IMR-90 (cell line): Measurements from ENCODE around the gene GPRASP2. TPM values are rescaled to one million over a fixed set of nuclear protein-coding genes. Genes with fewer than 3 reads are reported as not detected.

Experiments used
- ATAC-seq: fragments of 200-7000 bp; cut with Tn5 transposase; 2 replicates; pipeline ENCODE4 v1.9.1; 2020; ENCODE audit warnings: low read depth, mild to moderate bottlenecking, moderate library complexity
- BruUV-seq: library from RNA; stranded (reverse); fragments of 400-500 nt; replicated peaks from 2 replicates; lab custom pipeline; 2021; lab: Mats Ljungman, UMichigan
- CTCF ChIA-PET: fragments of 300-600 bp; formaldehyde crosslinking; extraction: SDS; loops from one replicate; lab custom pipeline; 2021; ENCODE audit warnings: antibody characterized with exemption; lab: Yijun Ruan, JAX
- POLR2A ChIA-PET: fragments of 300-600 bp; sonication (Branson Sonifier 250); formaldehyde crosslinking; loops from one replicate; lab custom pipeline; 2022; ENCODE audit warnings: antibody characterized with exemption; ENCODE audit not compliant: unreplicated experiment; lab: Charles Lee
- DNase-seq: peaks from one replicate; pipeline ENCODE4 v3.0.0; 2013
- H2AFZ ChIP-seq: replicated peaks from 2 replicates; pipeline ENCODE3; 2013; ENCODE audit warnings: low read length, mild to moderate bottlenecking; ENCODE audit not compliant: poor library complexity
- H2AK5ac ChIP-seq: 2 replicates; pipeline ENCODE4 v1.6.1; 2013; ENCODE audit warnings: low read depth, low read length, inconsistent platforms
- H2AK9ac ChIP-seq: replicated peaks from 2 replicates; pipeline ENCODE3; 2013; ENCODE audit warnings: mild to moderate bottlenecking, low read depth, low read length, moderate library complexity; ENCODE audit not compliant: poor library complexity
- H2BK120ac ChIP-seq: 2 replicates; pipeline ENCODE4 v1.6.1; 2013; ENCODE audit warnings: low read depth, low read length, inconsistent platforms
- H2BK15ac ChIP-seq: 3 replicates; pipeline ENCODE4 v1.6.1; 2013; ENCODE audit warnings: low read depth, low read length, inconsistent platforms
- H2BK20ac ChIP-seq: 2 replicates; pipeline ENCODE4 v1.6.1; 2013; ENCODE audit warnings: low read depth, mild to moderate bottlenecking, inconsistent platforms, low read length, moderate library complexity
- H2BK5ac ChIP-seq: 2 replicates; pipeline ENCODE4 v1.6.1; 2013; ENCODE audit warnings: mild to moderate bottlenecking, low read depth, low read length, inconsistent platforms; ENCODE audit not compliant: poor library complexity, severe bottlenecking
- H3K14ac ChIP-seq: replicated peaks from 2 replicates; pipeline ENCODE4 v1.6.1; 2013; ENCODE audit warnings: low read depth, low read length, inconsistent platforms
- H3K18ac ChIP-seq: 2 replicates; pipeline ENCODE4 v1.6.1; 2013; ENCODE audit warnings: low read depth, low read length, control low read depth
- H3K23ac ChIP-seq: 2 replicates; pipeline ENCODE4 v1.6.1; 2013; ENCODE audit warnings: low read depth, low read length, inconsistent platforms
- H3K27ac ChIP-seq: 2 replicates; pipeline ENCODE4 v1.5.1; 2013; ENCODE audit warnings: mild to moderate bottlenecking, control low read depth, low read length; ENCODE audit not compliant: insufficient read depth
- H3K27me3 ChIP-seq: 2 replicates; pipeline ENCODE4 v1.6.1; 2013; ENCODE audit warnings: low read length; ENCODE audit not compliant: control insufficient read depth, insufficient read depth
- H3K36me3 ChIP-seq: 2 replicates; pipeline ENCODE4 v1.6.1; 2013; ENCODE audit warnings: low read length, mixed read lengths; ENCODE audit not compliant: control insufficient read depth, insufficient read depth
- H3K4ac ChIP-seq: 2 replicates; pipeline ENCODE4 v1.6.1; 2013; ENCODE audit warnings: low read depth, low read length, inconsistent platforms
- H3K4me1 ChIP-seq: 2 replicates; pipeline ENCODE4 v1.6.1; 2013; ENCODE audit warnings: low read length, mixed read lengths; ENCODE audit not compliant: control insufficient read depth, insufficient read depth
- H3K4me2 ChIP-seq: 2 replicates; pipeline ENCODE4 v1.6.1; 2013; ENCODE audit warnings: low read depth, mild to moderate bottlenecking, control low read depth, low read length, moderate library complexity
- H3K4me3 ChIP-seq: 2 replicates; pipeline ENCODE4 v1.5.1; 2013; ENCODE audit warnings: low read depth, mild to moderate bottlenecking, control low read depth, low read length, moderate library complexity; ENCODE audit not compliant: insufficient read depth
- H3K56ac ChIP-seq: 2 replicates; pipeline ENCODE4 v1.6.1; 2013; ENCODE audit warnings: low read length, inconsistent platforms; ENCODE audit not compliant: insufficient read depth; ENCODE audit errors: extremely low read depth
- H3K79me1 ChIP-seq, 2 experiments: 2 replicates each; pipeline ENCODE4 v1.6.1; 2013; ENCODE audit warnings: low read length in 2 of 2, inconsistent platforms in 1 of 2, low read depth in 1 of 2
- H3K9ac ChIP-seq: 2 replicates; pipeline ENCODE4 v1.6.1; 2013; ENCODE audit warnings: low read depth, low read length, control low read depth
- H3K9me1 ChIP-seq: 2 replicates; pipeline ENCODE4 v1.6.1; 2013; ENCODE audit warnings: low read length, inconsistent platforms; ENCODE audit not compliant: insufficient read depth
- H3K9me3 ChIP-seq: 2 replicates; pipeline ENCODE4 v1.6.1; 2013; ENCODE audit warnings: low read length; ENCODE audit not compliant: control insufficient read depth, insufficient read depth
- H4K20me1 ChIP-seq: 2 replicates; pipeline ENCODE4 v1.6.1; 2013; ENCODE audit warnings: low read length, inconsistent platforms; ENCODE audit not compliant: insufficient read depth
- H4K5ac ChIP-seq: 2 replicates; pipeline ENCODE4 v1.6.1; 2013; ENCODE audit warnings: mild to moderate bottlenecking, low read depth, low read length, control low read depth
- H4K8ac ChIP-seq, 2 experiments: 2 replicates each; pipeline ENCODE4 v1.6.1; 2013; ENCODE audit warnings: low read depth in 2 of 2, low read length in 2 of 2, control low read depth in 1 of 2, inconsistent platforms in 1 of 2
- H4K91ac ChIP-seq: 2 replicates; pipeline ENCODE4 v1.6.1; 2013; ENCODE audit warnings: low read depth, low read length, inconsistent platforms; ENCODE audit not compliant: insufficient read depth
- BHLHE40 ChIP-seq: fragments of 150-350 bp; IDR thresholded peaks from 2 replicates; pipeline ENCODE4 v1.6.1; 2016; ENCODE audit warnings: mild to moderate bottlenecking, low read depth, low read length
- CEBPB ChIP-seq: IDR thresholded peaks from 2 replicates; pipeline ENCODE4 v1.6.1; 2012; ENCODE audit warnings: low read depth, low read length, improper control_type of control experiment
- CHD1 ChIP-seq: IDR thresholded peaks from 2 replicates; pipeline ENCODE4 v1.6.1; 2012; ENCODE audit warnings: low read depth, low read length, improper control_type of control experiment
- ELK1 ChIP-seq: fragments of 150-350 bp; IDR thresholded peaks from 2 replicates; pipeline ENCODE4 v1.6.1; 2016; ENCODE audit warnings: low read depth, mild to moderate bottlenecking, low read length, moderate library complexity, borderline replicate concordance
- FOS ChIP-seq: fragments of 150-350 bp; IDR thresholded peaks from 2 replicates; pipeline ENCODE4 v1.6.1; 2016; ENCODE audit warnings: low read depth, low read length
- MAFK ChIP-seq: IDR thresholded peaks from 2 replicates; pipeline ENCODE4 v1.6.1; 2012; ENCODE audit warnings: low read depth, low read length, improper control_type of control experiment
- MAZ ChIP-seq: IDR thresholded peaks from 2 replicates; pipeline ENCODE4 v1.6.1; 2012; ENCODE audit warnings: low read depth, mild to moderate bottlenecking, low read length, improper control_type of control experiment, moderate library complexity, borderline replicate concordance
- MXI1 ChIP-seq: IDR thresholded peaks from 2 replicates; pipeline ENCODE4 v1.6.1; 2012; ENCODE audit warnings: low read depth, mild to moderate bottlenecking, low read length, moderate library complexity, borderline replicate concordance
- NFE2L2 ChIP-seq: fragments of 150-350 bp; IDR thresholded peaks from 2 replicates; pipeline ENCODE4 v1.6.1; 2016; ENCODE audit warnings: low read depth, mild to moderate bottlenecking, low read length
- POLR2A ChIP-seq: IDR thresholded peaks from 2 replicates; pipeline ENCODE4 v1.6.1; 2012; ENCODE audit warnings: mild to moderate bottlenecking, low read depth, low read length
- RAD21 ChIP-seq: IDR thresholded peaks from 2 replicates; pipeline ENCODE4 v1.6.1; 2012; ENCODE audit warnings: low read length, improper control_type of control experiment
- RCOR1 ChIP-seq: IDR thresholded peaks from 2 replicates; pipeline ENCODE4 v1.6.1; 2012; ENCODE audit warnings: mild to moderate bottlenecking, low read length, improper control_type of control experiment; ENCODE audit not compliant: insufficient replicate concordance
- RFX5 ChIP-seq: IDR thresholded peaks from 2 replicates; pipeline ENCODE4 v1.8.0; 2012; ENCODE audit warnings: low read depth, mild to moderate bottlenecking, low read length, moderate library complexity
- SMC3 ChIP-seq: fragments of 150-350 bp; IDR thresholded peaks from 2 replicates; pipeline ENCODE4 v1.6.1; 2016; ENCODE audit warnings: low read depth, mild to moderate bottlenecking, antibody characterized with exemption, low read length, moderate library complexity
- WGBS, 2 experiments: methylation state at CpG; one replicate each; pipeline versions ENCODE4 v1.1.5 to v1.1.7; 2013; ENCODE audit warnings: missing lambda C conversion rate in 2 of 2; ENCODE audit not compliant: insufficient read length in 1 of 2; ENCODE audit errors: extremely low coverage in 2 of 2; 5-methylcytosine and 5-hydroxymethylcytosine counted together
- dilution Hi-C: fragments of 300-500 bp; cut with HindIII; formaldehyde crosslinking; loops from one replicate; pipeline ENCODE4 v1.14.3; 2018; ENCODE audit warnings: low sequenced_read_pairs; ENCODE audit not compliant: unreplicated experiment
- in situ Hi-C: fragments of 300-500 bp; cut with MboI; formaldehyde crosslinking; loops from 3 replicates; pipeline ENCODE4 v1.14.3; 2019; ENCODE audit warnings: low sequenced_read_pairs, inconsistent platforms, mixed read lengths
- intact Hi-C: fragments of 100-400 bp; cut with micrococcal nuclease; formaldehyde crosslinking; loops from 2 replicates; pipeline ENCODE4 v1.10.0; 2022
- polyA plus RNA-seq, 3 experiments: library from polyadenylated mRNA; depleted of rRNA; stranded (reverse); fragments of >200 nt; gene quantifications; 2 replicates each; pipeline ENCODE4 v1.2.3, GENCODE V29; 2012; ENCODE audit warnings: low replicate concordance in 1 of 3
- total RNA-seq: library from RNA; depleted of rRNA; stranded (reverse); fragments of >200 nt; gene quantifications from 2 replicates; pipeline ENCODE4 v1.2.3, GENCODE V29; 2012
- TF ChIP-seq, protein P1 (sequence below): conservative IDR thresholded peaks from 2 replicates; pipeline ENCODE4 v1.5.1; 2012; ENCODE audit warnings: mild to moderate bottlenecking, low read depth, low read length, improper control_type of control experiment

Gene GPRASP2
- total and polyA plus RNA-seq, 2 of the 4 experiments (the other 2 are of a cell fraction): 9.4 to 24.7 TPM

DNA sequence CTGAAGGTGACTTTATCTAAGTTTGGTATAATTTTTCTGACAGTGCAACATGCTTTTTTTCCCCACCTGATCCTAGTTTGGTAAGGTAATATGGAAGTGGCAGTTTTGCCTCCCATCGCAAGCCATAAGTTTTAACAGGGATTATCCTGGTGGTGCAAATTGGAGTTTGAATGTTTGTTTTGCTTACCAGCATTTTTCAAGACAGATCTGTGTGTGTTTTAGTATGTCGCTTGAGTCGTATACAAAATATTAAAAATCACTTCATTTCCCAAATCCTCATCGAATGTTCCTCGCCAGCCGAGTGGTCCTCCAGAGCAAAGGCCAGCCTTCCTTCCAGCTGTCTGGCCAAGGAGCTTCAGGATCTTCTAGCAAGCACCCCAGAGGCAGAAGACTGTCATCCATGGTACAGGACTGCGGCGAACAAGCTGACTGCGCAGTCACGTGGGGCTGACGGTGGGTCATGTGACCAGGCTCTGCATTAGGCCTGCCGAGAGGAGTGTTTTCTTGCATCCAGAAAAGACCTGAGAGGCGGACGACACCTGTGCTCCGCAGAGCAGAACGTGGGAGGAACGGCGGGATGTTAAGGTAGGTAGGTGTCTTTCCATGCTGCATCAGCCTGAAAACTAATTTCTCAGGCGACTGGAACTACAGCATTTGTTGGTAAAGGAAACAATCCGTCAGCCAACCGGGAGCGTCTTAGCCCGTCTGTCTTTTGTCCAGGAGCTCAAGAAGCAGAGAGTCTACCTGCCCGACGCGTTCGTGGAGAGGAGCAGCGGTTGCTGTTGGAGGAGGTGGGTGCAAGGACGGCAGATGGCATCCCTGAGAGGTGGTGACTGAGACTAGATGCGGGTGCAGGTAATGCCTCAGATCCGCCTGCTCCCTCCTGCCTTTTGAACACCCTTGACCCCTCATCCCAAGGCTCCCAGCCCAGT is 8.3 kb downstream of the GPRASP2 start, which contains the start of gene GPRASP3:
TSS of gene GPRASP3 (plus strand) at position 507 of the 932 bp plus-strand sequence. CDS start 28,253 bp downstream, outside the sequence.
- H3K9ac ChIP-seq: peak within 1 kb of the TSS; percentile 81
- CTCF ChIA-PET: interaction anchor here (0.9 kb wide), 1 partner anchor 17 kb away, joined by 3 read pairs; no protein-coding TSS in a partner anchor
- TF ChIP-seq CHD1 (no peak), POLR2A (no peak), FOS (peak; percentile 92), BHLHE40 (peak; percentile 53; the same call in 1 of the 2 replicates), CEBPB (no peak), MAZ (no peak), RAD21 (no peak), SMC3 (no peak), MAFK (peak; percentile 68), RCOR1 (no peak), RFX5 (no peak), MXI1 (peak; percentile 23; the same call in 1 of the 2 replicates), NFE2L2 (no peak), ELK1 (no peak)
- TF ChIP-seq, protein P1, sequence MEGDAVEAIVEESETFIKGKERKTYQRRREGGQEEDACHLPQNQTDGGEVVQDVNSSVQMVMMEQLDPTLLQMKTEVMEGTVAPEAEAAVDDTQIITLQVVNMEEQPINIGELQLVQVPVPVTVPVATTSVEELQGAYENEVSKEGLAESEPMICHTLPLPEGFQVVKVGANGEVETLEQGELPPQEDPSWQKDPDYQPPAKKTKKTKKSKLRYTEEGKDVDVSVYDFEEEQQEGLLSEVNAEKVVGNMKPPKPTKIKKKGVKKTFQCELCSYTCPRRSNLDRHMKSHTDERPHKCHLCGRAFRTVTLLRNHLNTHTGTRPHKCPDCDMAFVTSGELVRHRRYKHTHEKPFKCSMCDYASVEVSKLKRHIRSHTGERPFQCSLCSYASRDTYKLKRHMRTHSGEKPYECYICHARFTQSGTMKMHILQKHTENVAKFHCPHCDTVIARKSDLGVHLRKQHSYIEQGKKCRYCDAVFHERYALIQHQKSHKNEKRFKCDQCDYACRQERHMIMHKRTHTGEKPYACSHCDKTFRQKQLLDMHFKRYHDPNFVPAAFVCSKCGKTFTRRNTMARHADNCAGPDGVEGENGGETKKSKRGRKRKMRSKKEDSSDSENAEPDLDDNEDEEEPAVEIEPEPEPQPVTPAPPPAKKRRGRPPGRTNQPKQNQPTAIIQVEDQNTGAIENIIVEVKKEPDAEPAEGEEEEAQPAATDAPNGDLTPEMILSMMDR: no peak

More for the DNA sequence above, 8.3 kb downstream of the GPRASP2 start, which contains the start of gene GPRASP3:
- Histone ChIP-seq H3K9me1 (no peaks in the 10 kb centered on the region), H3K4me3 (peak within 1 kb of the TSS; percentile 88), H3K27ac (peak within 1 kb of the TSS; percentile 64), H3K4ac (peak within 1 kb of the TSS; percentile 78), H2AFZ (peak within 1 kb of the TSS; percentile 95), H3K9me3 (no peaks in the 10 kb centered on the region), H2AK9ac (peak within 1 kb of the TSS; percentile 72), H4K91ac (peak within 1 kb of the TSS; percentile 77), H2BK15ac (no peak within 1 kb of the TSS; the same call in 2 of the 3 replicates), H2BK5ac (peak within 1 kb of the TSS; percentile 5), H3K23ac (peak within 1 kb of the TSS; percentile 39; the same call in 1 of the 2 replicates), H3K18ac (peak within 1 kb of the TSS; percentile 39; the same call in 1 of the 2 replicates), H2BK120ac (no peak within 1 kb of the TSS), H2BK20ac (no peak within 1 kb of the TSS), H3K56ac (no peak within 1 kb of the TSS), H3K36me3 (no peaks in the 10 kb centered on the region; the same call in 1 of the 2 replicates), H4K5ac (peak within 1 kb of the TSS; percentile 90), H3K4me1 (no peaks in the 10 kb centered on the region), H4K20me1 (no peaks in the 10 kb centered on the region), H3K27me3 (no peaks in the 10 kb centered on the region; the same call in 1 of the 2 replicates), H4K8ac (peak within 1 kb of the TSS; percentile 63 to 98; a peak in 3 of 4 replicates), H3K14ac (peak within 1 kb of the TSS; percentile 38), H3K4me2 (peak within 1 kb of the TSS; percentile 93), H2AK5ac (peak within 1 kb of the TSS; percentile 49; the same call in 1 of the 2 replicates), H3K79me1 (peaks cover 0 to 9% of the 10 kb centered on the region in 2 experiments; a peak in 2 of 4 replicates)
- POLR2A ChIA-PET: no interaction called here
- WGBS, 2 experiments: 27% methylated on average over 14 of the region's 31 CpGs; no CpG with 5 or more reads in 1 of the 2 experiments
- ATAC-seq: peak; percentile 97
- in situ Hi-C loops: no loop called here
- DNase-seq: peak; percentile 75
- no TSS peak for BruUV-seq
- dilution Hi-C loops: no loop called here
- intact Hi-C loops: no loop called here
